WTC11 (cell line): ENCODE results near the gene CLRN3.

Experiments used
- CREB1 ChIP-seq: sonication (generic); formaldehyde crosslinking; IDR thresholded peaks from 2 replicates; pipeline ENCODE4 v1.8.0; 2023; ENCODE audit warnings: mild to moderate bottlenecking, missing genetic modification reagents
- NR2C2 ChIP-seq: sonication (generic); formaldehyde crosslinking; IDR thresholded peaks from 2 replicates; pipeline ENCODE4 v1.8.0; 2022; ENCODE audit warnings: mild to moderate bottlenecking, missing genetic modification reagents
- SOX15 ChIP-seq: fragments of 250-450 bp; sonication (Bioruptor Pico); IDR thresholded peaks from 2 replicates; pipeline ENCODE4 v1.9.0; 2021; ENCODE audit warnings: mild to moderate bottlenecking
- TF ChIP-seq, protein P1 (sequence below): fragments of 200-600 bp; IDR thresholded peaks from 2 replicates; pipeline ENCODE4 v1.8.0; 2022; ENCODE audit warnings: antibody characterized with exemption
- TF ChIP-seq, protein P2 (sequence below): sonication (generic); formaldehyde crosslinking; IDR thresholded peaks from 2 replicates; pipeline ENCODE4 v1.8.1; 2023; ENCODE audit warnings: mild to moderate bottlenecking, missing genetic modification reagents
- TF ChIP-seq, protein P3 (sequence below): sonication (generic); formaldehyde crosslinking; IDR thresholded peaks from 2 replicates; pipeline ENCODE4 v1.8.1; 2023; ENCODE audit warnings: mild to moderate bottlenecking, moderate library complexity, missing genetic modification reagents
- TF ChIP-seq, protein P4 (sequence below): sonication (generic); formaldehyde crosslinking; IDR thresholded peaks from 2 replicates; pipeline ENCODE4 v1.8.1; 2022; ENCODE audit warnings: missing genetic modification reagents, borderline replicate concordance

DNA sequence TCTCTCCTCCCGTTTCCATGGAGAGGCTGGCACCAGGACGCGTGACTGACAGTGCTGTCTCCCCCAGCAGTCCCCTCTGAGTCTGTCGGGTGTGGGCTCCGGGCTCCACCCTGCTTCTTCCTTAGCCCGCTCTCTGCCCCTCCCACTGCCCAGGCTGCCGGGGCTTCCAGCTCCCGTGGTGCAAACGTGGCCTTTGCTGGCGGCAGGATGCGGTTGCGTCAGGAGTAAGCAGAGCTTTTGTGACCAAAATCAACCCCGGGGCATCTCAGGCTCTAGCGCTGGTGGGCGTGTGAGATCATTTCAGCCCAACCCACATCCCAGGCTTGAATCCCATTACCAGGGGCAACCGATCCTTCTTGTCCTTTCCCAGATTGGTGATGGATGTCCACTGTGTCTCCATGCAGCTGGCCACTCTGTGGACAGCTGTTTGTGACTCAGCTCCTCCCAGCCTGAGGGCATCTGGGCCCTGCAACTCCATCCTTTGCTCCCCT is 42.4 kb upstream of the CLRN3 start:
- TF ChIP-seq, protein P1, sequence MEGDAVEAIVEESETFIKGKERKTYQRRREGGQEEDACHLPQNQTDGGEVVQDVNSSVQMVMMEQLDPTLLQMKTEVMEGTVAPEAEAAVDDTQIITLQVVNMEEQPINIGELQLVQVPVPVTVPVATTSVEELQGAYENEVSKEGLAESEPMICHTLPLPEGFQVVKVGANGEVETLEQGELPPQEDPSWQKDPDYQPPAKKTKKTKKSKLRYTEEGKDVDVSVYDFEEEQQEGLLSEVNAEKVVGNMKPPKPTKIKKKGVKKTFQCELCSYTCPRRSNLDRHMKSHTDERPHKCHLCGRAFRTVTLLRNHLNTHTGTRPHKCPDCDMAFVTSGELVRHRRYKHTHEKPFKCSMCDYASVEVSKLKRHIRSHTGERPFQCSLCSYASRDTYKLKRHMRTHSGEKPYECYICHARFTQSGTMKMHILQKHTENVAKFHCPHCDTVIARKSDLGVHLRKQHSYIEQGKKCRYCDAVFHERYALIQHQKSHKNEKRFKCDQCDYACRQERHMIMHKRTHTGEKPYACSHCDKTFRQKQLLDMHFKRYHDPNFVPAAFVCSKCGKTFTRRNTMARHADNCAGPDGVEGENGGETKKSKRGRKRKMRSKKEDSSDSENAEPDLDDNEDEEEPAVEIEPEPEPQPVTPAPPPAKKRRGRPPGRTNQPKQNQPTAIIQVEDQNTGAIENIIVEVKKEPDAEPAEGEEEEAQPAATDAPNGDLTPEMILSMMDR, result no peak
- TF ChIP-seq, protein P2, sequence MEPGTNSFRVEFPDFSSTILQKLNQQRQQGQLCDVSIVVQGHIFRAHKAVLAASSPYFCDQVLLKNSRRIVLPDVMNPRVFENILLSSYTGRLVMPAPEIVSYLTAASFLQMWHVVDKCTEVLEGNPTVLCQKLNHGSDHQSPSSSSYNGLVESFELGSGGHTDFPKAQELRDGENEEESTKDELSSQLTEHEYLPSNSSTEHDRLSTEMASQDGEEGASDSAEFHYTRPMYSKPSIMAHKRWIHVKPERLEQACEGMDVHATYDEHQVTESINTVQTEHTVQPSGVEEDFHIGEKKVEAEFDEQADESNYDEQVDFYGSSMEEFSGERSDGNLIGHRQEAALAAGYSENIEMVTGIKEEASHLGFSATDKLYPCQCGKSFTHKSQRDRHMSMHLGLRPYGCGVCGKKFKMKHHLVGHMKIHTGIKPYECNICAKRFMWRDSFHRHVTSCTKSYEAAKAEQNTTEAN, result no peak
- TF ChIP-seq SOX15 (CRISPR knock-in tag) (no peak), NR2C2 (CRISPR knock-in tag) (no peak), CREB1 (CRISPR knock-in tag) (no peak)
- TF ChIP-seq, protein P3, sequence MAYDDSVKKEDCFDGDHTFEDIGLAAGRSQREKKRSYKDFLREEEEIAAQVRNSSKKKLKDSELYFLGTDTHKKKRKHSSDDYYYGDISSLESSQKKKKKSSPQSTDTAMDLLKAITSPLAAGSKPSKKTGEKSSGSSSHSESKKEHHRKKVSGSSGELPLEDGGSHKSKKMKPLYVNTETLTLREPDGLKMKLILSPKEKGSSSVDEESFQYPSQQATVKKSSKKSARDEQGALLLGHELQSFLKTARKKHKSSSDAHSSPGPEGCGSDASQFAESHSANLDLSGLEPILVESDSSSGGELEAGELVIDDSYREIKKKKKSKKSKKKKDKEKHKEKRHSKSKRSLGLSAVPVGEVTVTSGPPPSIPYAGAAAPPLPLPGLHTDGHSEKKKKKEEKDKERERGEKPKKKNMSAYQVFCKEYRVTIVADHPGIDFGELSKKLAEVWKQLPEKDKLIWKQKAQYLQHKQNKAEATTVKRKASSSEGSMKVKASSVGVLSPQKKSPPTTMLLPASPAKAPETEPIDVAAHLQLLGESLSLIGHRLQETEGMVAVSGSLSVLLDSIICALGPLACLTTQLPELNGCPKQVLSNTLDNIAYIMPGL (CRISPR knock-in tag), result no peak
- TF ChIP-seq, protein P4, sequence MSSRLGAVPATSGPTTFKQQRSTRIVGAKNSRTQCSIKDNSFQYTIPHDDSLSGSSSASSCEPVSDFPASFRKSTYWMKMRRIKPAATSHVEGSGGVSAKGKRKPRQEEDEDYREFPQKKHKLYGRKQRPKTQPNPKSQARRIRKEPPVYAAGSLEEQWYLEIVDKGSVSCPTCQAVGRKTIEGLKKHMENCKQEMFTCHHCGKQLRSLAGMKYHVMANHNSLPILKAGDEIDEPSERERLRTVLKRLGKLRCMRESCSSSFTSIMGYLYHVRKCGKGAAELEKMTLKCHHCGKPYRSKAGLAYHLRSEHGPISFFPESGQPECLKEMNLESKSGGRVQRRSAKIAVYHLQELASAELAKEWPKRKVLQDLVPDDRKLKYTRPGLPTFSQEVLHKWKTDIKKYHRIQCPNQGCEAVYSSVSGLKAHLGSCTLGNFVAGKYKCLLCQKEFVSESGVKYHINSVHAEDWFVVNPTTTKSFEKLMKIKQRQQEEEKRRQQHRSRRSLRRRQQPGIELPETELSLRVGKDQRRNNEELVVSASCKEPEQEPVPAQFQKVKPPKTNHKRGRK (CRISPR knock-in tag), result no peak
